NCI-H460 (cell line): ENCODE measurements around the gene TM9SF1. TPM values are rescaled to one million over a fixed set of nuclear protein-coding genes. Genes with fewer than 3 reads are reported as not detected.

Source experiments
- DNase-seq: peaks from one replicate; pipeline ENCODE4 v3.0.0-alpha.2; 2016; ENCODE audit warnings: low read depth; ENCODE audit errors: extremely low read depth
- total RNA-seq: library from RNA; depleted of rRNA; stranded (reverse); fragments of >200 nt; shearing (Covaris generic); gene quantifications from 2 replicates; pipeline ENCODE4 v1.2.3, GENCODE V29; 2014

TM9SF1 gene
- total RNA-seq, 1 experiment from 2014 or later, result 63.5 TPM

DNA sequence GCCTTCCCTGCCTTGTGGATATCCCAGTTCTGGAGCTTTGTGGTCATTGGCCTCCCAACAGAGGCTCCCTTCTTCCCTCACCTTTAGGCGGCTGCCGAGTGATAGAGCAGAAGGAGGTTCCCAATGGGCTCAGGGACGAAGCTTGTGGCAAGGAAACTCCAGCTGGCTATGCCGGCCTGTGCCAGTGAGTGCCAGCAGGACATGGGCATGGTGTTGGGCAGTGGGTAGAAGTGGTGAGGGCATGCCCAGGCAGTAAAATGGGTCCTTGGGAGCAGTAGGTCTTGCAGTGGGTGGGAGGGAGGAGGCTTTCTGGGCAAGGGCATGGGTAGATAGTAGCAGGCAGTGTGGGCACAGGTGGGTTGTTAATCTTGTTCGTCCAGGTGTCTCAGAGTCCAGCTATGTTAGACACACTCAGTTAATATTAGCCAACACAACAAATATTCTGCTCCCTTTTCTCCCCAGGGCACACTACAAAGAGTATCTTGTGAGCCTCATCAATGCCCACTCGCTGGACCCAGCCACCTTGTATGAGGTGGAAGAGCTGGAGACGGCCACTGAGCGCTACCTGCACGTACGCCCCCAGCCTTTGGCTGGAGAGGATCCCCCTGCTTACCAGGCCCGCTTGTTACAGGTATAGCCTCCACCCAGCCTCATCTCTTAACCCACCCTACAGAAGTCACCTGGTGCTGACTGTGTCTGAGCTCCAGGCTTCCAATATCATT lies 35.3 kb downstream of the TM9SF1 start:
- no peak for DNase-seq

DNA sequence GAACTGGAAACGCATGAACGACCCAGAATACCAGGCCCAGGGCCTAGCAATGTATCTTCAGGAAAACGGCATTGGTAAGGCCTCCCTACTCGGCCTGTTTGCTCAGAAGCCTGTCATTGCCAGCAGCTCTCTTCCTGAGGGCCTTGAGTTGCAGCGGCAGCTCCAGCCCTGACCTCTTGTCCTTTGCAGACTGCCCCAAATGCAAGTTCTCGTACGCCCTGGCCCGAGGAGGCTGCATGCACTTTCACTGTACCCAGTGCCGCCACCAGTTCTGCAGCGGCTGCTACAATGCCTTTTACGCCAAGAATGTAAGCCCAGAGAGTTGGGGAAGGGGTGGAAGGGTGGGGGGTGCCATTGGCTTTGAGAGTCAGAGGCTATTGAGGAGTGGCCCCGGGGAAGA lies 37.9 kb downstream of the TM9SF1 start:
- no peak for DNase-seq

DNA sequence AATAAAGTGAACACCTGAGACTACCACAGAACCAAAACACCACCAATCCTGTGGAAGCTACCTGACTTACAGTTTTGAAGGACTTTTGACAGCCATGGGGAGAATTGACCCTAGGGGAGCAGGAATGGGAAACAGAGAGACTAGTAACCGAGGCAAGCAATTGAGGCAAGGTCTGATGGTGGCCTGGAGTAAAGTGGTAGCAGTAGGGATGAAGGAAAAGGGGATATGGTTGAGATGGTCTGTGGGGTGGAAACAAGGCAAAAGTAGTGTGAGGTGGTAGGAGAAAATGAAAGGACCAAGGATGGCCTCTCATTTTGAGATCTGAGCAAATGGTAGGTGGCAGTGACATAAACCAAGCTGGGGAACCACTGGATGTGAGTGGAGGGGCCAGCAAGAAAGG lies 38.4 kb downstream of the TM9SF1 start:
- DNase-seq, result no peak

DNA sequence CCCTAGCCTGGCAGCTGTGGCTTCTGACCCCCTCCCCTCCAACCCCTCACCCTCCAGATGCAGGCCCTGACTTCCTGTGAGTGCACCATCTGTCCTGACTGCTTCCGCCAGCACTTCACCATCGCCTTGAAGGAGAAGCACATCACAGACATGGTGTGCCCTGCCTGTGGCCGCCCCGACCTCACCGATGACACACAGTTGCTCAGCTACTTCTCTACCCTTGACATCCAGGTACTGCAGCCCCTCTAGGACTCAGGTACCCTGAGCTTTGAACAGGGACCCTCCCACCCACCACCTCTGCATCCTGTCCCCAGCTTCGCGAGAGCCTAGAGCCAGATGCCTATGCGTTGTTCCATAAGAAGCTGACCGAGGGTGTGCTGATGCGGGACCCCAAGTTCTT lies 40.1 kb downstream of the TM9SF1 start:
- no peak for DNase-seq

DNA sequence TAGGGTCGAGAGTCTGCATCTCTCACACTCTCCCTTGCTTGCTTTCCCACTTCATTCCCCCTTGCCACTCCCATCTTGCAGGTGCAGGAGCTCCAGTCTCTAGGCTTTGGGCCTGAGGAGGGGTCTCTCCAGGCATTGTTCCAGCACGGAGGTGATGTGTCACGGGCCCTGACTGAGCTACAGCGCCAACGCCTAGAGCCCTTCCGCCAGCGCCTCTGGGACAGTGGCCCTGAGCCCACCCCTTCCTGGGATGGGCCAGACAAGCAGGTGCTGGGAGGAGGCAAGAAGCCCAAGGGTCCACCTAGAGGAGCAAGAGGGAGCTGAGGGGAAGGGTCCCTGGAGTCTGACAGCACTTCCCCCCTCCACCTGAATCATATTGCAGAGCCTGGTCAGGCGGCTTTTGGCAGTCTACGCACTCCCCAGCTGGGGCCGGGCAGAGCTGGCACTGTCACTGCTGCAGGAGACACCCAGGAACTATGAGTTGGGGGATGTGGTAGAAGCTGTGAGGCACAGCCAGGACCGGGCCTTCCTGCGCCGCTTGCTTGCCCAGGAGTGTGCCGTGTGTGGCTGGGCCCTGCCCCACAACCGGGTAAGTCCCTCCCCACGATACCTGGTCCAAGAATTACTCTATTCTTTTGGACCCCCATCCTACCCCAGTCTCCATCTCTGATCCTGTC lies 43.7 kb downstream of the TM9SF1 start:
- no peak for DNase-seq

DNA sequence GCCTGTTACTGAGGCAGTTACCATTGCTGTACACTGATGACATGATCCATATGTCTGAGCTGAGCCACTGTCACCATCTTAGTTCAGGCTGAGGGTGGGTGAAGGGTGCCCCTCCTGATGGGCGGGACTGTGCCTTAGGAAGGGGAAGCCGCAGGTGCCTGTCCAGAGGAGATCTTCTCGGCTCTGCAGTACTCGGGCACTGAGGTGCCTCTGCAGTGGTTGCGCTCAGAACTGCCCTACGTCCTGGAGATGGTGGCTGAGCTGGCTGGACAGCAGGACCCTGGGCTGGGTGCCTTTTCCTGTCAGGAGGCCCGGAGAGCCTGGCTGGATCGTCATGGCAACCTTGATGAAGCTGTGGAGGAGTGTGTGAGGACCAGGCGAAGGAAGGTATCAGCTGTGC lies 44.2 kb downstream of the TM9SF1 start:
- DNase-seq, result no peak

DNA sequence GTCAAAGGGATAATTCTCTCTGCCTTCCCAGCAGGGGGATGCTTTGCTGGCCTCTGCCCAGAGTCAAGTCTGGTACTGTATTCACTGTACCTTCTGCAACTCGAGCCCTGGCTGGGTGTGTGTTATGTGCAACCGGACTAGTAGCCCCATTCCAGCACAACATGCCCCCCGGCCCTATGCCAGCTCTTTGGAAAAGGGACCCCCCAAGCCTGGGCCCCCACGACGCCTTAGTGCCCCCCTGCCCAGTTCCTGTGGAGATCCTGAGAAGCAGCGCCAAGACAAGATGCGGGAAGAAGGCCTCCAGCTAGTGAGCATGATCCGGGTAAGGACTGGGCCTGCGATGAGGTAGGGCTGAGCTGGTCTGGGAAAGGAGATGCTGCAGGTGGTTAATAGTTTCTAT lies 44.7 kb downstream of the TM9SF1 start:
- DNase-seq, result no peak

DNA sequence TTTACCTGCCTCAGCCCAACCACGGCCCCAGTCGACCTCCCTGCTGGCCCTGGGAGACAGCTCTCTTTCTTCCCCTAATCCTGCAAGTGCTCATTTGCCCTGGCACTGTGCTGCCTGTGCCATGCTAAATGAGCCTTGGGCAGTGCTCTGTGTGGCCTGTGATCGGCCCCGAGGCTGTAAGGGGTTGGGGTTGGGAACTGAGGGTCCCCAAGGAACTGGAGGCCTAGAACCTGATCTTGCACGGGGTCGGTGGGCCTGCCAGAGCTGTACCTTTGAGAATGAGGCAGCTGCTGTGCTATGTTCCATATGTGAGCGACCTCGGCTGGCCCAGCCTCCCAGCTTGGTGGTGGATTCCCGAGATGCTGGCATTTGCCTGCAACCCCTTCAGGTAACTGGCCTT lies 45.2 kb downstream of the TM9SF1 start:
- DNase-seq, result no peak

DNA sequence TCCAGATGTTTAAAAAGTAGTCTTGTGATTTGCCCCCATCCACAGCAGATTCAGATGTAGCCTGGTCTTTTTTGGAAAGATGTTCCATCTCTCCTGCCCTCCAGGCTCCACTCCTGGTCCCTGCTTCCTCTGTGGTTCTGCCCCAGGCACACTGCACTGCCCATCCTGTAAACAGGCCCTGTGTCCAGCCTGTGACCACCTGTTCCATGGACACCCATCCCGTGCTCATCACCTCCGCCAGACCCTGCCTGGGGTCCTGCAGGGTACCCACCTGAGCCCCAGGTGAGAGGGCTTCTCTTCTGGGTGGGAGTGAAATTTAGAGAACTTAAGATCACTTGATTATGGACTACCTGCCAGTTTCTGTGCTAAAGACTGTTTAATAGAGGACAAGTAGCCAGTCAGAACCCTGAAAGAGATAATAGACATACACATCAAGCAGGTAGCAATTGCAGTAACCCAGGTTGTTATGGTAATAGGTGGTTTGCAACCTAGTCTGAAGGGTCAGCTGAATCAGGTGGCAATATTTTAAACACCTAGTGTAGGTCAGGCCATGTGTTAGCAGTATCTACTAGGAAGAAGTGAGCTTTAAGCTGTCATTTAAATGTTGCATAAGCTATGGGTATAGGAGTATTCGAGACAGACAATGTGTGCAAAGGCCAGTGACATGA lies 45.8 kb downstream of the TM9SF1 start:
- no peak for DNase-seq

DNA sequence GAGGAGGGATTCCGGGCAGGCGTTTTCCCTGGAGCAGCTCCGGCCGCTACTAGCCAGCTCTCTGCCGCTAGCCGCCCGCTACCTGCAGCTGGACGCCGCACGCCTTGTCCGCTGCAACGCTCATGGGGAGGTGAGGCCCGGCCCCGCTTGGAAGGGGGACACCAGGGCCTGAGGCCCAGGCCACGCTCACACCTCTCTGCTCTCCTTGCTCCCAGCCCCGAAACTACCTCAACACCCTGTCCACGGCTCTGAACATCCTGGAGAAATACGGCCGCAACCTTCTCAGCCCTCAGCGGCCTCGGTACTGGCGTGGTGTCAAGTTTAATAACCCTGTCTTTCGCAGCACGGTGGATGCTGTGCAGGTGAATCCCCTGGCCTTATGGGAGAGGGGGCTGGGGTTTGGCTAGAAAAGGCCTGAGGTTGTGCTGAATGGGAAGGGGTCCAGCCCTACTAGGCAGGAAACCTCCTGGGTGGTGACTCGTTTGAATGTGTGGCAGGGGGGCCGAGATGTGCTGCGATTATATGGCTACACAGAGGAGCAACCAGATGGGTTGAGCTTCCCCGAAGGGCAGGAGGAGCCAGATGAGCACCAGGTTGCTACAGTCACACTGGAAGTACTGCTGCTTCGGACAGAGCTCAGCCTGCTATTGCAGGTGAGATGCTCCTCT lies 47.3 kb downstream of the TM9SF1 start:
- no peak for DNase-seq

DNA sequence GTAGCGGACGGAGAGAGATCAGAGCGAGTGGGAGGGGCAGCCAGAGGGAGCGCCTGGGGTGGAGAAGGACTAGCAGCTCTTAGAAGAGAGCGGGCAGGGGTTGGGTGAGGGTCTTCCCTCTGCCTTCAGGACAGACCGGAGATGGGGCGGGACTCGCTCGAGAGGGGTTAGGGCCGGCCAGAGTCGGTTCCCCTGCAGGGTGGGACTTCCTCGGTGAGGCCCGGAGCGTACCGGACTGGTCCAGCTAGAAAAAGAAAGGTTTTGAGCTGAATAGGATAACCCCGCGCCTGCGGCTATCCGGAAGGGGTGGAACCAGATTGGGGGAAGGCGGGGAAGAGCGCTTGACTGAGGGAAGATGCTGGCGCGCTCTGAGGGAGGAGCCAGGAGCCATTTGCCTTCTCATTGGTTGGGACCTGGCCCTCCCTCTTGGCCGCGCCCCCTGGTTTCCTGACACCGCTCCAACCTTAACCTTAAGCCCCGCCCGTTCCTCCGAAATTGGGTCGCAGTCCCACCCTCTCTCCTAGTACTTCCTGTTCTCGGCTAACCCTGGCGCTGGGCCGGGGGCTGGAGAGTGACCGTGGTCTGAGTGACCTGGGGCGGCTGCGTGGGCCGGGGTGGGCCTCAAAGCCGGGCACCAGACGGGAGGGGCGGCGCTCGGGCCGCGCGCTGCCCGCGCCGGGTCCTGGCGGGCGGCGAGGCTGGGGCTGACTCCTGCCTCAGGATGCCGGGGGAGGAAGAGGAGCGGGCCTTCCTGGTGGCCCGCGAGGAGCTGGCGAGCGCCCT lies 48.1 kb downstream of the TM9SF1 start, which contains the start of gene RNF31:
Gene RNF31, plus strand, starts transcription at position 521 of the 783 bp plus-strand sequence. Its CDS starts 201 bp downstream, at position 722.
- peak; percentile 98 for DNase-seq

DNA sequence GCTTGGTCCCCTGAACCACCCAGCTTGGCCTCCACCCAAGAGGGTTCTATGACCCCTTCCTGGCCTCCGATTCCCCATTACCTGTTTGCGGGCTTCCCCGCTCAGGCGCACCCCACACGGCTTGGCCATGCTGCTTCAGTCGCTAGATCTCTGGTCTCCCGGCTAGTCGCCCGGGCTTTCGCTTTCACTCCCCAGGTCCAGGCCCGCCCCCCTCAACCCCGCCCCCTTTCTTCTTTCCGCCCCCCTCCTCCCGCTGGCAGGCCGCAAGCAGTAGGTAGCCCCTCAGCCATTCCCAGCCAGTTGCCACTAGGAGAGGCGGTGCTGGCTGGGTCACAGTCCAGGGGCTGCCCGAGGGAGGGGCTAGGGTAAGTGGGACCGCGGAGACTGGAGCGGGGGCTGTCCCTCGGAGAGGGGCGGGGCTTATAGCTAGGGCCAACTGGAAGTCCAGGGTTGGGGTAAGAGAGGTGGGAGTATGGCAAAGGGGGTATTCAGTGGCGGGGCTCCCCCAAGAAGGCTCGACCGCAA lies 48.7 kb downstream of the TM9SF1 start, which contains the start of gene PSME2:
Gene PSME2, minus strand, starts transcription at position 158 of the 525 bp plus-strand sequence. Its CDS starts 29 bp downstream, at position 129.
- peak; percentile 97 for DNase-seq

DNA sequence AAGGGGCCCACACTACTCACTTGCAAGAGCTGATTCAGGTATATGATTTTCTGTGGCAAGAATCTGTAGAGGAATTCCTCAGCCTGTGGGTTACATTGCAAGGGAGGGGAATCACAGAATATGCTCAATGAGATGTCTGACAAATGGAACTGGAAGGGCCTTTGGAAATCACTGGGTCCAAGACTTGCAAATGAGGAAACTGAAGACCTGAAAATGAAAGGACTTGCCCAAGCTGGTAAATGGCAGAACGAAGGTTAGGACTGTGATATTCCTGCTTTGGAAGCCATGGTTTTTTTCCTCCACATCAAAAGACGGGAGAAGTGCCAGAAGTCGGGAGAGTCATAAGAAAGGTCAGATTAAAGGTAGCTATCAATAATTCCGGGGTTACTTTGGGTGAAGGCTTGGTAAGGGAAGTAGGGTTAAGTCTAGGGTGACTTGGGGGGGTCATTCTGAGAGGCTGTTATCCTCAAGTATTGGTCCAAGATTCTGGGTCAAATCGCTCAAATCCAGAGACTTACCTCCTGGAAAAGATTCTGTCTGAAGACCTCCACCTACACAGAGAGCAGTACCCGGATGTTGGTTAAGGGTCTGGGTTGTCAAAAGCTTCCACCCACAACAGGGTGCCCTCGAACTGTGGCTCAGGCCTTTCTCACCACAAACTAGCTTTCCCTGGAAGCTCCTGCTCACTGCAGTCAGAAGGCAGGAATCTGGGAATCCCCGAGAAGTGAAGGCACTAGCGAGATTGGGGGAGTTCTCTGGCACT lies 49.4 kb downstream of the TM9SF1 start:
- DNase-seq, result no peak

DNA sequence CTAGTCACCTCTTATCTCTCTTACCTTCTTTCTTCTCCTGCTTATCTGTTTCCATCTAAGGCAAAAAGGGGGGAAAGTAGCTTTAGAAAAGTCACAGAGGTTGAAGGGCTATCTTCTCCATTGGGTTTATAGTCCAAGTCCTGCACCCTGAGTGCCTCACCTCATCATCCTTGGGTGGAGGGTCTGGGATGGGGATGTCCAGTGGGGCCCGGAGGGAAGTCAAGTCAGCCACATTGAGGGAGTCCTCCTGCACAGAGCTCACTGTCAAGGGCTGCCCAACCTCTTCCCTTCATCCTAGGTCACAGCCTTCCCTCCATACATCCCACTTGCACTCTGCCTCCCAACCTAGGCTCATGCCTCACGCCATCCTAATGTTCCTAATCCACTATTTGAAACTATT lies 50.0 kb downstream of the TM9SF1 start:
- no peak for DNase-seq

DNA sequence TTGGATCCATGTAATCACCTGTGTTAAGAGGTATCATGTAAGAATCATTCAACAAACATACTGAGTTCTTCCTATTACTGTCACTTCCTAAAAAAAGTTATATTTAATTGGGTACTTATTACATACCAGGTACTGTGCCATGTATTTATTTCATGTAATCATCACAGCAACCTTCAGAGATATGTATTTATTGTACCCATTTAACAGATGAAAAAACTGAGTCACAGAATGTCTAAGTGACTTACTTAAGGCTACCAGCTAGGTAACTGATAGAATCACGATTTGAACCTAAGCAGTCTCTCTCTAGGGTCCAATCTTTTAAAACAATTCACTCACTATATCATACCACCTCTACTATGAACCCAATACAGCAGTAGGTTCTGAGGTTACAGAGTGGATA lies 50.8 kb downstream of the TM9SF1 start:
- no peak for DNase-seq

DNA sequence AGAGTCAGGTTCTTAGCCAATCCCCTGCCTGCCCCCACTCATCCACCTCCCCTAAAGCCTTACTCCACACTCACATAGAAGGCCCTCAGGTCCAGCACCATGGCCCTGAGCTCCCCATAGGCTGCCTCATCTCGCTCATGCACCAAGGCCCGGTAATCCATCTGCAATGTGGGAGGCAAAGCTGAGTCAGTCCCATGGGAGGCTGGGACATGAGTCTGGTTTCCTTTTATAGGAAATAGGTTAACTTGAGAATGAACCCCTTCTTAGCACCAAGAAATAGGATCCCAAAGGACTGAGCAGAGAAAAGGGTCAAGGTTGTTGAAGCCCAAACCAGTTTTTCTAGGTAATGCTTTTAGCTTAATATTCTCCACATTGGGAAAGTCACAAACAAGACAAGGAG lies 51.7 kb downstream of the TM9SF1 start:
- no peak for DNase-seq

DNA sequence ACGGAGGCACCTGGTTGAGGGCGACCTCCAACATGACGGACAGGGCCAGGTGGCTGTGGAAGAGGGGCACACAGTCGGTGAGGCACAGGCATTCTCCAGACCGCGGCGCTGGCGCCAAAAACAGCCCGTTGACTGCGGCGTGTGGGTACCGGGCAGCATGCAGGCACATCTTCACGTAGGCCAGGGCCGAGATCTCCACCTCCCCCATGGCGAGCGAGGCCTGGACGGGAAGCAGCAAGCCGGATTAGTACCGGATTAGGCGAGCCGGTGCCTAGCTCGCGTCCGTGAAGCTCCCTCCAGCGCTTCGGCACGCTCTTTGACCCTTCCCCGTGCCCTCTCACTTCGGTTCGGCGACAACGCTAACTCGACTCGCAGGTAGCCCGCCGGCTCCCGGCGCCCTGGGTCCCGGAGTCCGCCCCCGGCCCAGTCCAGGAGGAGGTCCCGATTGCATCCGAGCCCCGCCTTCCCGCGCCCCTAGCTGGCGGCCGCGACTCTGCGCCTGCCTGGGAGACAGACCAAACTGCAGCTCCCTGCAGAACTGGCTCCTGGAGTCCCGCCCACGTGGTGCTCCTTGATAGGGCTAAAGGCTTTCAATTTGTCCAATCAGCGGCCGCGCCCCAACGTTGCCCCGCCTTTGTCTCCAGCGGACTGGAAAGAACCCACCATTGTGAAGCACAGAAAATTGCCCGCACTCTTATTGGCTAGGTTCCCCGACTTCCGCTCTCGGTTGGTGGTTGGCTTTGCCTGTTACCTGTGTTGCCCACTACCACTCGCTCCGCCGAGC lies 54.0 kb downstream of the TM9SF1 start, which contains the start of gene EMC9:
Gene EMC9, minus strand, starts transcription at position 495 of the 784 bp plus-strand sequence. Its CDS starts 287 bp downstream, at position 208.
- peak; percentile 99 for DNase-seq

DNA sequence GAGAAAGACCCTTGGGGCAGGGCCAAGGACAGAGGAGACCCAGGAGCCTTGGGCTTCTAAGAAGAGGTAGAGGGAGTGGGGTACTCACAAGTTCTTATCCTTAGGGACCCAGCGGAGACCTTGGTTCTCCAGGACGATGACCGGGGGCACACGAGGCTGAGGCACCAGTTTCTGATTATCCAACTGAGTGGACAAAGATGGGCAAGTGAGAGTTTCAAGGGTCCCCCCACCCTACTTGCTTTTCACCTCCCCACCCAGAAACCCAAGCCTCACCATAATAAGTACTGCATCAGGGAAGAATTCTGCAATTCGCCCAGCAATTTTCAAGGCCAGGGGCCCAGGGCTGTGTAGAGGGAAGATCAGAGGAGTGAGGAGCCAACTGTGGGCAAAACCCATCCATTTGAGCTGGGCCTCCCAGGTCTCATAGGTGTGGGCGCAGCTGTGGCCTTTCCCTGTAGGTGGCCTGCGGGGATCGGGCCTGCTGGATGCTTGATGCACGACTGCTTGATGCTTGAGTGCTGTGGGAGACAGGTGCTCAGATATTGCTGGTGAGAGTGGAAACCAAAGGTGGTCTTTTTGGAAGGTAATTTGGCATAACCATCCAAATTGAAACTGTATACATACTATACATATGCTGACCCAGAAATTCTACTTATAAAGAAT lies 55.8 kb downstream of the TM9SF1 start:
- DNase-seq, result no peak
